Nephron (organoid): ENCODE measurements around the gene CRTC1.

Experiments
- H3K27ac Mint-ChIP-seq, 3 experiments: 2 replicates each; pipeline ENCODE4 v1.8.0; 2020; ENCODE audit warnings: mixed read lengths in 3 of 3, mild to moderate bottlenecking in 2 of 3, moderate library complexity in 1 of 3
- H3K27me3 Mint-ChIP-seq: 2 replicates; pipeline ENCODE4 v1.8.0; 2021; ENCODE audit warnings: low read depth, mild to moderate bottlenecking, moderate library complexity, mixed read lengths
- H3K36me3 Mint-ChIP-seq: 2 replicates; pipeline ENCODE4 v1.8.0; 2020; ENCODE audit warnings: low read depth, mixed read lengths
- H3K4me1 Mint-ChIP-seq: 2 replicates; pipeline ENCODE4 v1.8.0; 2020; ENCODE audit warnings: mixed read lengths
- H3K4me3 Mint-ChIP-seq, 3 experiments: 2 replicates each; pipeline ENCODE4 v1.8.0; 2020; ENCODE audit warnings: mild to moderate bottlenecking in 3 of 3, mixed read lengths in 3 of 3, moderate library complexity in 2 of 3
- H3K9me3 Mint-ChIP-seq: 2 replicates; pipeline ENCODE4 v1.8.0; 2020; ENCODE audit warnings: mixed read lengths
- CTCF ChIP-seq, 3 experiments: fragments of 200-600 bp; sonication (generic); IDR thresholded peaks; one replicate each; pipeline ENCODE4 v1.5.0; 2021; ENCODE audit warnings: antibody characterized with exemption in 3 of 3; ENCODE audit not compliant: unreplicated experiment in 3 of 3

Gene CRTC1

GRCh38 chr19:18660051-18660910, 23.2 kb upstream of the CRTC1 start:
- peaks cover 4% of the 10 kb centered on the region for H3K27me3 Mint-ChIP-seq
- H3K27ac Mint-ChIP-seq = peak overlapping the region in 1 of 3 experiments; percentile 35
- TF ChIP-seq CTCF (IDR thresholded peaks at IDR 0.05; ENCODE audit: unreplicated experiment in 3 of 3) = no peak
- H3K36me3 Mint-ChIP-seq = no peaks in the 10 kb centered on the region
- H3K4me1 Mint-ChIP-seq = peaks cover 34% of the 10 kb centered on the region
- no peaks in the 10 kb centered on the region for H3K9me3 Mint-ChIP-seq
- no peak overlapping the region for H3K4me3 Mint-ChIP-seq

DNA sequence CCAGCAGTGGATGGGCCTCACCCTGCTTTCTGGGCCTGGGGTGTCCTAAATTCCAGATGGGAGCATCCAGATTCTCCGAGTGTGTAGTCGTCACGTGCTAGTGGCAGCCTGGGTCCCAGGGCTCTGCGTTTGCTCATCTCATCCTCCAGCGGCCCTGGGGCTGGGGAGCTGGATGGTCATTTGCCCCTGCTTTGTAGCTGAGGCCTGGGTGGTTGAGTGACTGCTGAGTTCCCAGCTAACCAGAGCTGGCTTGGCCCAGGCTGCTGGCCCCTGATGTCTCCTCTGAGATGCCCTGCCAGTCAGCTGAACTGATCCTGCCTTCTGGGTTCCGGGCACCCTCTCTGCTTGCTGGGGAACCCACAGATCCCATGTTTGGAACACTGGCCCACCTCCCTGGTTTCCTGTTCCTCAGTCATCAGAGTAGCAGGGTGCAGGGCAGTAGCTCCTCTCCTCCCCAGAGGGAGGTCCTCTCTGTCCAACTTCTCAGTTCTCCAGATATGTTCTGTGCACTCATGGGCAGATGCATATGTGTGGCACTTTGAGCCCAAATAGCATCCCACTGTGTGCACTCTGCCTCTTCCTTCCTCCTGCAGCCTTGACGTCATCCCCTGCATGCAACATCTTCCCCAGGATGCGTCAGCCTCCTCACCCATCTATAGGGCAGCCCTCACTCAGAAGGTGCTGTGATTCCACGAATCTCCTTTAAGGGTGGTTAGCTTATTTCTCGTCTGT, 22.4 kb upstream of the CRTC1 start:
- peaks cover 4% of the 10 kb centered on the region for H3K27me3 Mint-ChIP-seq
- no peak for TF ChIP-seq CTCF (IDR thresholded peaks at IDR 0.05; ENCODE audit: unreplicated experiment in 3 of 3)
- no peaks in the 10 kb centered on the region for H3K36me3 Mint-ChIP-seq
- H3K27ac Mint-ChIP-seq = peak overlapping the region in 2 of 3 experiments; percentile 8 to 26
- H3K9me3 Mint-ChIP-seq = no peaks in the 10 kb centered on the region
- peaks cover 34% of the 10 kb centered on the region for H3K4me1 Mint-ChIP-seq
- H3K4me3 Mint-ChIP-seq = peak overlapping the region in 1 of 3 experiments; percentile 5

GRCh38 chr19:18662972-18663732, 20.3 kb upstream of the CRTC1 start:
- Mint-ChIP-seq H3K27me3 (peaks cover 3% of the 10 kb centered on the region), H3K4me1 (peaks cover 20% of the 10 kb centered on the region), H3K4me3 (no peak overlapping the region), H3K27ac (no peak overlapping the region), H3K9me3 (no peaks in the 10 kb centered on the region), H3K36me3 (peaks cover 4% of the 10 kb centered on the region)
- no peak for TF ChIP-seq CTCF (IDR thresholded peaks at IDR 0.05; ENCODE audit: unreplicated experiment in 3 of 3)

GRCh38 chr19:18663940-18664530, 19.4 kb upstream of the CRTC1 start:
- Mint-ChIP-seq H3K9me3 (no peaks in the 10 kb centered on the region), H3K4me3 (no peak overlapping the region), H3K4me1 (peaks cover 12% of the 10 kb centered on the region), H3K36me3 (peaks cover 4% of the 10 kb centered on the region), H3K27me3 (no peaks in the 10 kb centered on the region), H3K27ac (no peak overlapping the region)
- TF ChIP-seq CTCF (IDR thresholded peaks at IDR 0.05; ENCODE audit: unreplicated experiment in 3 of 3) = no peak

DNA sequence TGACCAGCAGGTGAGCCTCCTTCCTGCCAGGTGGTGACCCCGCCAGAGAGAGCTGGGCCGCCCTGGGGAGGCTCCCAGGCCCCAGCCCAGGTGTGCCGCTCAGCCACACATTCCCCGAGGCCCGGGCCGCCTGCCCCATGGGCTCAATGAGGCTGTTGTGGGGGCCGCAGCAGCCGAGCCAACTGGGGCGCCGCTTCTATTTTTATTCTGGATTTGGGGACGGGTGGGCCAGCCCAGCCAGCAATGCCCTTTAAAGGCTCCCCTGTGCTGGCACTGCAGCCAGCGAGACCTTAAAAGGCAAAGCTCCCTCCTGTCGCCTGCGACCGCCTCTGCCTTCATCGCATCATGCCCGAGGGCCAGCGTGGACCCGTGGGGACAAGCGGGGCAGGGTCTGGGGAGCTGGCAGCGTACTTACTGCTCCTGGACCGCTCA, 17.7 kb upstream of the CRTC1 start:
- H3K36me3 Mint-ChIP-seq = peaks cover 14% of the 10 kb centered on the region
- TF ChIP-seq CTCF (IDR thresholded peaks at IDR 0.05; ENCODE audit: unreplicated experiment in 3 of 3) = no peak
- H3K9me3 Mint-ChIP-seq = no peaks in the 10 kb centered on the region
- H3K27me3 Mint-ChIP-seq = no peaks in the 10 kb centered on the region
- H3K4me1 Mint-ChIP-seq = peaks cover 17% of the 10 kb centered on the region
- no peak overlapping the region for H3K27ac Mint-ChIP-seq
- H3K4me3 Mint-ChIP-seq = no peak overlapping the region
